ENCODE data around the gene MORF4L1.
"Not testable (repeated sequence)": the region's sequence is repeated elsewhere in the genome, so short reads cannot be mapped to it uniquely, and the experiment has no call there.

MORF4L1 gene

GRCh38 chr15:78850352-78850751 is 22.3 kb upstream of the MORF4L1 start:
- no peak for DNase-seq (ENCODE audit: low read depth)
- TF ChIP-seq, protein P1, sequence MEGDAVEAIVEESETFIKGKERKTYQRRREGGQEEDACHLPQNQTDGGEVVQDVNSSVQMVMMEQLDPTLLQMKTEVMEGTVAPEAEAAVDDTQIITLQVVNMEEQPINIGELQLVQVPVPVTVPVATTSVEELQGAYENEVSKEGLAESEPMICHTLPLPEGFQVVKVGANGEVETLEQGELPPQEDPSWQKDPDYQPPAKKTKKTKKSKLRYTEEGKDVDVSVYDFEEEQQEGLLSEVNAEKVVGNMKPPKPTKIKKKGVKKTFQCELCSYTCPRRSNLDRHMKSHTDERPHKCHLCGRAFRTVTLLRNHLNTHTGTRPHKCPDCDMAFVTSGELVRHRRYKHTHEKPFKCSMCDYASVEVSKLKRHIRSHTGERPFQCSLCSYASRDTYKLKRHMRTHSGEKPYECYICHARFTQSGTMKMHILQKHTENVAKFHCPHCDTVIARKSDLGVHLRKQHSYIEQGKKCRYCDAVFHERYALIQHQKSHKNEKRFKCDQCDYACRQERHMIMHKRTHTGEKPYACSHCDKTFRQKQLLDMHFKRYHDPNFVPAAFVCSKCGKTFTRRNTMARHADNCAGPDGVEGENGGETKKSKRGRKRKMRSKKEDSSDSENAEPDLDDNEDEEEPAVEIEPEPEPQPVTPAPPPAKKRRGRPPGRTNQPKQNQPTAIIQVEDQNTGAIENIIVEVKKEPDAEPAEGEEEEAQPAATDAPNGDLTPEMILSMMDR (conservative IDR thresholded peaks at IDR 0.05; ENCODE audit: low read depth, low read length) = no peak
- no peak overlapping the region for H3K4me3 ChIP-seq (ENCODE audit: low read depth, low read length)

- no peak overlapping the region for H3K4me3 ChIP-seq (ENCODE audit: low read depth, low read length)
- TF ChIP-seq, protein P1 (conservative IDR thresholded peaks at IDR 0.05; ENCODE audit: low read depth, low read length) = no peak
Observed at GRCh38 chr15:78850941-78851755, 21.5 kb upstream of the MORF4L1 start.

DNA sequence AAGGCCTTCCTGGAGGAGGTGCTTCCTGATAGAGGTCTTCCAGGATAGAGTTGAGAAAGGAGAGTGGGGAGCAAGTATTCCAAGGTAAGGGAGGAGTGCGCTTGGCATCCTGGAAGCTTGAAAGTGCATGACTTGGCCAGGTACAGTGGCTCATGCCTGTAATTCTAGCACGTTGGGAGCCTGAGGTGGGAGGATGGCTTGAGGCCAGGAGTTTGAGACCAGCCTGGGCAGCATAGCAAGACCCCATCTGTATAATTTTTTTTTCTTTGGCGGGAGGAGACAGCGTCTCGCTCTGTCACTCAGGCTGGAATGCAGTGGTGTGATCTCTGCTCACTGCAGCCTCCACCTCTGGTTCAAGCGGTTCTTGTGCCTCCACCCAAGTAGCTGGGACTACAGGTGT is 19.2 kb upstream of the MORF4L1 start:
- TF ChIP-seq, protein P1 (conservative IDR thresholded peaks at IDR 0.05; ENCODE audit: low read depth, low read length) = no peak
- no peak overlapping the region for H3K4me3 ChIP-seq (ENCODE audit: low read depth, low read length)
- no peak for DNase-seq (ENCODE audit: low read depth)

More at GRCh38 chr15:78850941-78851755, 21.5 kb upstream of the MORF4L1 start:
- no peak for DNase-seq (ENCODE audit: low read depth)

DNA sequence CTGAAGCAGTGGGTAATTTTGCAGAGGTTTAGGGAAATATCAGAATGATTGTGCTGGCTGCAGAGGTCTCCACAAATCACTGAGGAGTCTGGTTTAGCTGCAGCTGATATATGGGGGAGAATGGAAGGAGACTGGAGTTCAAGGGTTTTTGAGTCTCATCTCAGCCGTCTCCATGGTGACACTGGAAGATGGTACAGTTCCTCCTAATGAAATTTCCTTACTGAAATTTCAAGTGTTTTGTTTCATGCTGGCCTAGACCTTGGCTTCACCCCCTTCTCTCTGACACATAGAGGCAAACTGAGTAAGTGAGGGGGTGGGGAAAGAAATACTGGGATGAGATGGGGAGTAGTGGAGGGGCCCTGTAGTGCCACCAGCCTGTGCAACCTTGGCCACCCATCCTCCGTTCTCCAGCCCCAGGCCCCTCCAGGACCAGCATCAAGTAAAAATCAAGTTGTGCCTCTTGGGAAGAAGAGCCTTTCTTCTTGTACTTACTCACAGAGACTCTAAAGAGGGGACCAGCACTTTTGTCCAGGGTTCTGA is 17.8 kb upstream of the MORF4L1 start:
- TF ChIP-seq, protein P1 (conservative IDR thresholded peaks at IDR 0.05; ENCODE audit: low read depth, low read length) = no peak
- no peak overlapping the region for H3K4me3 ChIP-seq (ENCODE audit: low read depth, low read length)
- no peak for DNase-seq (ENCODE audit: low read depth)

- H3K4me3 ChIP-seq (ENCODE audit: low read depth, low read length) = no peak overlapping the region
- TF ChIP-seq, protein P1 (conservative IDR thresholded peaks at IDR 0.05; ENCODE audit: low read depth, low read length) = no peak
- no peak for DNase-seq (ENCODE audit: low read depth)
Observed at GRCh38 chr15:78855746-78856145, 16.9 kb upstream of the MORF4L1 start.

DNA sequence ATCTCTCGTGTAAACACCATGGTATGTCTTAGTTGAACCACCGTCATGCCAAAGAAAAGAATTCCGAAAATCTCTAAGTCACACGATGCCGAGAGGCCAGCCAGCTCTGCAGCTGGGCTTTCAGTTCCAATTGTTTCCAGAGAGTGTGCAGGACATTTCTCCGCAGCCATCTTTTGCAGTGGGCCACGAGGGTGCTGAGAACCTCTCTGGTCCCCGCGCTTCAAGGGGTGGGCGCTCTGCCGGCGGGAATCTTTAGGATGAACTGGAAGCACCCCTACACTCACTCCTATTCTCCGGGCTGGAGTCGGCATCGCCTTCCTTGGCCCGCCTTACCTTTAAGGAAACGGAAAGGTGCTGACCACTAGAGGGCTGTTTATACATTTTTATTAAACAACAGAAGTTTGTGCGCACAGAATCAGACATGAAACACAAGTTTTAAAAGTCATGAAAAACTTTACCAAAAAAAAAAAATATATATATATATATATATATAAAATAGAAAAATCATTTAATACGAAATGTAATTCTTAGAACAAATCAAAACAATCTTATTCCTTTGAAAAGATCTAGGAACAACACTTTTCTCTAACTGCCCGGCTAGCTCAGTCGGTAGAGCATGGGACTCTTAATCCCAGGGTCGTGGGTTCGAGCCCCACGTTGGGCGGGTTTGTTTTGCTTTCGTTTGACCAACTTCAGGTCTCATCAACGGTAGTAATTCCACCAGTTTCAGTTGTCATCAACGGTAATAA is 12.5 kb upstream of the MORF4L1 start:
- TF ChIP-seq, protein P1 (conservative IDR thresholded peaks at IDR 0.05; ENCODE audit: low read depth, low read length) = peak; percentile 63
- DNase-seq (ENCODE audit: low read depth) = peak; percentile 85
- H3K4me3 ChIP-seq (ENCODE audit: low read depth, low read length) = peak overlapping the region; percentile 68

DNA sequence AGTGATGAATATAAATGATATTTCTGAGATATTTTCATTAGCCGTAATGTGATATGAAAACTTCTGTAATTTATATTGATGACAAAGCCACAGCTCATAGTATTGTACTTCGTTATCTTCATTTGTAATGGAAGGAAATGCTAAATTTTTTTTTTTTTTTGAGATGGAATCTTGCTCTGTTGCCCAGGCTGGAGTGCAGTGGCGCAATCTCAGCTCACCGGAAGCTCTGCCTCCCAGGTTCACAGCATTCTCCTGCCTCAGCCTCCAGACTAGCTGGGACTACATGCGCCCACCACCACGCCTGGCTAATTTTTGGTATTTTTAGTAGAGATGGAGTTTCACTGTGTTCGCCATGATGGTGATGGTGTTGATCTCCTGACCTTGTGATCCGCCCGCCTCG is 7.1 kb upstream of the MORF4L1 start:
- not testable (repeated sequence) for H3K4me3 ChIP-seq (ENCODE audit: low read depth, low read length); DNase-seq (ENCODE audit: low read depth)

GRCh38 chr15:78866031-78866430 is 6.7 kb upstream of the MORF4L1 start:
- not testable (repeated sequence) for H3K4me3 ChIP-seq (ENCODE audit: low read depth, low read length); DNase-seq (ENCODE audit: low read depth)

All from choroid plexus epithelial cell (primary cell).